Thyroid gland (tissue), 4 donors: ENCODE results near the gene KIF20B.

ENCODE experiments used
- POLR2A ChIP-seq, 2 donors: fragments of 450-650 bp; IDR thresholded peaks; one replicate each; pipeline ENCODE4 v1.6.1; 2017; ENCODE audit warnings: antibody characterized with exemption in 2 of 2, mild to moderate bottlenecking in 2 of 2, moderate library complexity in 1 of 2
- TF ChIP-seq, protein P1 (sequence below), 6 experiments: fragments of 200-600 bp in 3 of 6; fragments of 450-650 bp in 3 of 6; sonication (generic) in 3 of 6; IDR thresholded peaks; one replicate each; pipeline ENCODE4 v1.5.1; 2016 to 2019; ENCODE audit warnings: antibody characterized with exemption in 6 of 6, mild to moderate bottlenecking in 2 of 6, inconsistent platforms in 1 of 6, moderate library complexity in 1 of 6

DNA sequence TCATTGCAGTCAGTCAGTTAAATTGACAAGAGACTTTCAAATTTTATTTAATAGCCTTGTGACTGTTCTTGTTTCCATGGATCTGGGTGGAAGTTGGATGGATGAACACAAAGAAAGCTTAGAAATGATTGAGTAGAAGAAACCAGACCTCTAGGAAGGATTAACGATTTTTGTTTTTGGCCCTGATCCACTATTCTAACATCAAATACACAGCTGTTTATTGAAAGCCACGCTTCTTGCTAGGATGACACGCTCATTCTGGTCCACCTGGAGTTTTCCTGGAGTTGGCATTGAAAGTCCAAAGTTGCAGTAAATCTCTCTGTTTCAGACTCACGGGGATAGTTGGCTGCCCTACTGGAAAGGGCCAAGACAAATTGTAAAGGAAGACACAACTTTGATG is 108.4 kb downstream of the KIF20B start:
- TF ChIP-seq, protein P1, sequence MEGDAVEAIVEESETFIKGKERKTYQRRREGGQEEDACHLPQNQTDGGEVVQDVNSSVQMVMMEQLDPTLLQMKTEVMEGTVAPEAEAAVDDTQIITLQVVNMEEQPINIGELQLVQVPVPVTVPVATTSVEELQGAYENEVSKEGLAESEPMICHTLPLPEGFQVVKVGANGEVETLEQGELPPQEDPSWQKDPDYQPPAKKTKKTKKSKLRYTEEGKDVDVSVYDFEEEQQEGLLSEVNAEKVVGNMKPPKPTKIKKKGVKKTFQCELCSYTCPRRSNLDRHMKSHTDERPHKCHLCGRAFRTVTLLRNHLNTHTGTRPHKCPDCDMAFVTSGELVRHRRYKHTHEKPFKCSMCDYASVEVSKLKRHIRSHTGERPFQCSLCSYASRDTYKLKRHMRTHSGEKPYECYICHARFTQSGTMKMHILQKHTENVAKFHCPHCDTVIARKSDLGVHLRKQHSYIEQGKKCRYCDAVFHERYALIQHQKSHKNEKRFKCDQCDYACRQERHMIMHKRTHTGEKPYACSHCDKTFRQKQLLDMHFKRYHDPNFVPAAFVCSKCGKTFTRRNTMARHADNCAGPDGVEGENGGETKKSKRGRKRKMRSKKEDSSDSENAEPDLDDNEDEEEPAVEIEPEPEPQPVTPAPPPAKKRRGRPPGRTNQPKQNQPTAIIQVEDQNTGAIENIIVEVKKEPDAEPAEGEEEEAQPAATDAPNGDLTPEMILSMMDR (IDR thresholded peaks at IDR 0.05), result no peak
- no peak for TF ChIP-seq POLR2A (IDR thresholded peaks at IDR 0.05)
